A673 (cell line): ENCODE results near the gene NUDT8. TPM values are rescaled to one million over a fixed set of nuclear protein-coding genes. Genes with fewer than 3 reads are reported as not detected.

Experiments
- BruUV-seq: library from RNA; stranded (reverse); fragments of 400-500 nt; replicated peaks from 2 replicates; lab custom pipeline; 2021; lab: Mats Ljungman, UMichigan
- CTCF ChIA-PET: fragments of 300-600 bp; sonication (Branson Sonifier 250); formaldehyde crosslinking; loops from one replicate; lab custom pipeline; 2022; ENCODE audit warnings: antibody characterized with exemption; lab: Charles Lee
- POLR2A ChIA-PET: fragments of 300-600 bp; sonication (Branson Sonifier 250); formaldehyde crosslinking; loops from one replicate; lab custom pipeline; 2022; ENCODE audit warnings: antibody characterized with exemption; ENCODE audit not compliant: low non-redundant PET; lab: Charles Lee
- DNase-seq: peaks from one replicate; pipeline ENCODE4 v3.0.0-alpha.2; 2015; ENCODE audit warnings: low spot score
- H3K27ac ChIP-seq: fragments of 200-600 bp; sonication (generic); 2 replicates; pipeline ENCODE4 v1.5.1; 2016; ENCODE audit warnings: mixed run types, low read depth, mild to moderate bottlenecking, mixed read lengths, antibody characterized with exemption, low read length; ENCODE audit not compliant: poor library complexity, severe bottlenecking
- H3K27me3 ChIP-seq: fragments of 200-600 bp; sonication (generic); replicated peaks from 2 replicates; pipeline ENCODE4 v1.6.1; 2017; ENCODE audit warnings: mixed run types, low read depth, mild to moderate bottlenecking, mixed read lengths, antibody characterized with exemption, low read length; ENCODE audit not compliant: insufficient read depth, poor library complexity
- H3K36me3 ChIP-seq: fragments of 200-600 bp; sonication (generic); 2 replicates; pipeline ENCODE4 v1.6.1; 2016; ENCODE audit warnings: mixed run types, mild to moderate bottlenecking, mixed read lengths, antibody characterized with exemption, low read length; ENCODE audit not compliant: insufficient read depth, poor library complexity, severe bottlenecking
- H3K4me1 ChIP-seq: fragments of 200-600 bp; sonication (generic); 2 replicates; pipeline ENCODE4 v1.6.1; 2017; ENCODE audit warnings: mixed run types, mild to moderate bottlenecking, mixed read lengths, antibody characterized with exemption, low read length; ENCODE audit not compliant: insufficient read depth, poor library complexity, severe bottlenecking
- H3K4me3 ChIP-seq: fragments of 200-600 bp; sonication (generic); 2 replicates; pipeline ENCODE4 v1.5.1; 2016; ENCODE audit warnings: low read depth, mixed run types, mild to moderate bottlenecking, mixed read lengths, low read length; ENCODE audit not compliant: poor library complexity, severe bottlenecking
- H3K9me3 ChIP-seq: fragments of 200-600 bp; sonication (generic); 2 replicates; pipeline ENCODE4 v1.6.1; 2016; ENCODE audit warnings: mixed run types, low read depth, mild to moderate bottlenecking, mixed read lengths, antibody characterized with exemption, low read length; ENCODE audit not compliant: poor library complexity, severe bottlenecking
- EZH2 ChIP-seq: fragments of 200-600 bp; sonication (generic); IDR thresholded peaks from 2 replicates; pipeline ENCODE4 v1.6.1; 2017; ENCODE audit warnings: borderline replicate concordance, low read depth, mild to moderate bottlenecking, mixed read lengths, antibody characterized with exemption, low read length; ENCODE audit not compliant: poor library complexity, severe bottlenecking
- intact Hi-C: fragments of 100-400 bp; cut with micrococcal nuclease; formaldehyde crosslinking; loops from one replicate; pipeline ENCODE4 v1.10.0; 2022; ENCODE audit not compliant: unreplicated experiment
- total RNA-seq: library from RNA; stranded (reverse); gene quantifications from 2 replicates; pipeline ENCODE4 v1.2.3, GENCODE V29; 2021
- TF ChIP-seq, protein P1 (sequence below): fragments of 300-800, 200-600 bp; sonication (generic); conservative IDR thresholded peaks from 2 replicates; pipeline ENCODE4 v1.5.1; 2017; ENCODE audit warnings: low read depth, mild to moderate bottlenecking, antibody characterized with exemption, low read length, moderate library complexity, mixed read lengths

Gene NUDT8
- total RNA-seq, 1 experiment from 2014 or later: 3.4 TPM

DNA sequence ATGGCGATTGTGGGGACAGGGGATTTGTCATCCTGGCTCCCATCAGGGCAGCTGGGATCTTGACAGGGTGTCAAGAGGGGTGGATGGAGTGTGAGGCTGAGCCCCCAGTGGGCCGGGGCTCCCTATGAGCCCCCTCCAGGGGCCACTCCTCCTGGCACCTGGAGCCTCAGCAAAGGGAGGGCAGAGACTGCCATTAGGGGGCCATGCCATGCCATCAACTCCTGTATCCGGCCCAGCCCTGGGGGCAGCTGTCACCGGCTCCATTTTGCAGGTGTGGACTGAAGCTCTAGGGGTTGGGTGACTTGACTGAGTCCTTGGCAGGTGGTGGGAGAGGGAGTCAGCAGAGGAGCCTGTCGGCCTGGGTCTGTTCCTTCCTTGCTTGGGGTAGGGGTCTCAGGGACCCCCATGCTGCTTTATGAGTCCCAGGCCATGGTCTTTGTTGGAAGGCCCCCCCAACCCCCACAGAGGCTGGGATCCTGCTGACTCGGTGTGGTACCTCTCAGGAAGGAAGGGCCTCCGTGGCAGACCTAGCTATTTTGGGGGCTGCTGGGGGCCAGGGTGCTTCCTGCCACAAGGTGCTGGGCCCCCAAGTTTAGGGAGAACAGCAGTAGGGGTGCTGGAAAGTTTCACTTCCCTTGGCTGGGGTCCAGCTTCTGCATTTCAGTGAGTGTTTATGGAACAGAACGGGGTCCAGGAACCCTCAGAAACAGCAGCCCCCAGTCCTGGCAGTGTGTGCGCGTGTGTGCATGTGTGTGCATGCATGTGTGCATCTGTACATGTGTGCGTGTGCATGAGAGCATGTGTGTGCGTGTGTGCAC is 19.3 kb upstream of the NUDT8 start:
- H3K27ac ChIP-seq: peak overlapping the region; percentile 43
- no peaks in the 10 kb centered on the region for H3K36me3 ChIP-seq
- no peaks in the 10 kb centered on the region for H3K9me3 ChIP-seq
- peaks cover 19% of the 10 kb centered on the region for H3K4me1 ChIP-seq
- POLR2A ChIA-PET: no interaction called here
- intact Hi-C loops: no loop called here
- no peak for DNase-seq
- CTCF ChIA-PET: interaction anchor here (0.6 kb wide), 1 partner anchor 23 kb away, joined by 3 read pairs; no protein-coding TSS in a partner anchor
- BruUV-seq: no TSS peak
- H3K4me3 ChIP-seq: no peak overlapping the region
- TF ChIP-seq, protein P1, sequence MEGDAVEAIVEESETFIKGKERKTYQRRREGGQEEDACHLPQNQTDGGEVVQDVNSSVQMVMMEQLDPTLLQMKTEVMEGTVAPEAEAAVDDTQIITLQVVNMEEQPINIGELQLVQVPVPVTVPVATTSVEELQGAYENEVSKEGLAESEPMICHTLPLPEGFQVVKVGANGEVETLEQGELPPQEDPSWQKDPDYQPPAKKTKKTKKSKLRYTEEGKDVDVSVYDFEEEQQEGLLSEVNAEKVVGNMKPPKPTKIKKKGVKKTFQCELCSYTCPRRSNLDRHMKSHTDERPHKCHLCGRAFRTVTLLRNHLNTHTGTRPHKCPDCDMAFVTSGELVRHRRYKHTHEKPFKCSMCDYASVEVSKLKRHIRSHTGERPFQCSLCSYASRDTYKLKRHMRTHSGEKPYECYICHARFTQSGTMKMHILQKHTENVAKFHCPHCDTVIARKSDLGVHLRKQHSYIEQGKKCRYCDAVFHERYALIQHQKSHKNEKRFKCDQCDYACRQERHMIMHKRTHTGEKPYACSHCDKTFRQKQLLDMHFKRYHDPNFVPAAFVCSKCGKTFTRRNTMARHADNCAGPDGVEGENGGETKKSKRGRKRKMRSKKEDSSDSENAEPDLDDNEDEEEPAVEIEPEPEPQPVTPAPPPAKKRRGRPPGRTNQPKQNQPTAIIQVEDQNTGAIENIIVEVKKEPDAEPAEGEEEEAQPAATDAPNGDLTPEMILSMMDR: no peak
- no peak for TF ChIP-seq EZH2
- H3K27me3 ChIP-seq: no peaks in the 10 kb centered on the region

GRCh38 chr11:67648140-67648795 is 18.5 kb upstream of the NUDT8 start:
- no peak overlapping the region for H3K4me3 ChIP-seq
- no peak overlapping the region for H3K27ac ChIP-seq
- peak; percentile 52 for DNase-seq
- ChIA-PET CTCF (no interaction called here), POLR2A (no interaction called here)
- no peaks in the 10 kb centered on the region for H3K36me3 ChIP-seq
- intact Hi-C loops: no loop called here
- H3K27me3 ChIP-seq: no peaks in the 10 kb centered on the region
- H3K9me3 ChIP-seq: no peaks in the 10 kb centered on the region
- BruUV-seq: no TSS peak
- TF ChIP-seq, protein P1: peak; percentile 55
- no peak for TF ChIP-seq EZH2
- peaks cover 19% of the 10 kb centered on the region for H3K4me1 ChIP-seq

DNA sequence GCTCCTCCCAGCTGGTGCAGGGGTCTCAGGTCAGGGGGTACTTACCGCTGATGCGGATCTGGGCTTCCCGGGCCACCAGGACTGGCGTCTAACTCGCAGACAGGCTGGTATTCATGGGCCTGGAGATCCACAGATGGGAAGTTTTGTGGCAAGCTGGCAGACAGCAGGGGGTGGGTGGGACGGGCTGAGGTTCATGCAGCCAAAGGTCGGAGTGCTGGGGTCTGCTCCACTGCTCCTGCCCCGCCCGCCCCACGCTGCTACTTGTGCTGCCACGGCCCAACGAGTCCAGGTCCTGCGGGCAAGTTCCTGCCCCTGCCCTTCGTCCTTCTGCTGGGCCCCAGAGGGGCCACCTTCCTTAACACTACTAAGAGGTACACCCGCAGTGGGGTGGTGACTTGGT is 17.7 kb upstream of the NUDT8 start:
- no TSS peak for BruUV-seq

More for the DNA sequence above, 17.7 kb upstream of the NUDT8 start:
- Histone ChIP-seq H3K27me3 (no peaks in the 10 kb centered on the region), H3K4me3 (no peak overlapping the region), H3K9me3 (no peaks in the 10 kb centered on the region), H3K4me1 (peaks cover 19% of the 10 kb centered on the region), H3K27ac (no peak overlapping the region), H3K36me3 (no peaks in the 10 kb centered on the region)
- DNase-seq: no peak
- CTCF ChIA-PET: no interaction called here
- TF ChIP-seq EZH2: no peak
- POLR2A ChIA-PET: no interaction called here
- intact Hi-C loops: no loop called here
